GM19452 (cell line): Measurements from ENCODE around the gene FCGR1A.
"Not testable (repeated sequence)": the region's sequence is repeated elsewhere in the genome, so short reads cannot be mapped to it uniquely, and the experiment has no call there.

Source experiments
- ATAC-seq: cut with Tn5 transposase; IDR thresholded peaks from one replicate; pipeline ENCODE4 v1.9.1; 2021; ENCODE audit not compliant: unreplicated experiment

FCGR1A gene

GRCh38 chr1:149782600-149782999 lies at the start of gene FCGR1A:
FCGR1A (plus strand) TSS chr1:149782694; CDS start chr1:149782744, 50 bp downstream.
- not testable (repeated sequence) for ATAC-seq

- ATAC-seq, result not testable (repeated sequence)
These were observed 49.7 kb upstream of the FCGR1A start for GRCh38 chr1:149732781-149733180.

- ATAC-seq, result not testable (repeated sequence)
These were observed 47.8 kb upstream of the FCGR1A start for GRCh38 chr1:149734692-149735091.

GRCh38 chr1:149740148-149740581 lies 42.3 kb upstream of the FCGR1A start:
- ATAC-seq, result not testable (repeated sequence)

- not testable (repeated sequence) for ATAC-seq
These were observed 41.8 kb upstream of the FCGR1A start for GRCh38 chr1:149740590-149741230.

- ATAC-seq, result not testable (repeated sequence)
These were observed 40.6 kb upstream of the FCGR1A start for GRCh38 chr1:149741914-149742313.

- ATAC-seq, result not testable (repeated sequence)
These were observed 35.8 kb upstream of the FCGR1A start for GRCh38 chr1:149746463-149747356.

- not testable (repeated sequence) for ATAC-seq
These were observed 34.9 kb upstream of the FCGR1A start for GRCh38 chr1:149747359-149748143.

- ATAC-seq, result not testable (repeated sequence)
These were observed 34.4 kb upstream of the FCGR1A start for GRCh38 chr1:149748144-149748500.

- not testable (repeated sequence) for ATAC-seq
These were observed 31.9 kb upstream of the FCGR1A start for GRCh38 chr1:149750562-149750961.

- not testable (repeated sequence) for ATAC-seq
These were observed 30.3 kb upstream of the FCGR1A start for GRCh38 chr1:149752186-149752585.

GRCh38 chr1:149753466-149753865 lies 29.0 kb upstream of the FCGR1A start:
- ATAC-seq, result not testable (repeated sequence)

GRCh38 chr1:149755294-149755693 lies 27.2 kb upstream of the FCGR1A start:
- ATAC-seq, result not testable (repeated sequence)

GRCh38 chr1:149762294-149762693 lies 20.2 kb upstream of the FCGR1A start:
- ATAC-seq, result not testable (repeated sequence)

- ATAC-seq, result not testable (repeated sequence)
These were observed 18.2 kb upstream of the FCGR1A start for GRCh38 chr1:149764087-149764800.

- not testable (repeated sequence) for ATAC-seq
These were observed 16.3 kb upstream of the FCGR1A start for GRCh38 chr1:149766241-149766640.

- not testable (repeated sequence) for ATAC-seq
These were observed 13.3 kb upstream of the FCGR1A start for GRCh38 chr1:149769216-149769615.

GRCh38 chr1:149770661-149771060 lies 11.8 kb upstream of the FCGR1A start:
- not testable (repeated sequence) for ATAC-seq

GRCh38 chr1:149771653-149772425 lies 10.7 kb upstream of the FCGR1A start:
- peak; percentile 92 for ATAC-seq
